IMR-90 (cell line): ENCODE data around the gene CLK3. TPM values are rescaled to one million over a fixed set of nuclear protein-coding genes. Genes with fewer than 3 reads are reported as not detected.

Experiments used
- ATAC-seq: fragments of 200-7000 bp; cut with Tn5 transposase; 2 replicates; pipeline ENCODE4 v1.9.1; 2020; ENCODE audit warnings: low read depth, mild to moderate bottlenecking, moderate library complexity
- BruUV-seq: library from RNA; stranded (reverse); fragments of 400-500 nt; replicated peaks from 2 replicates; lab custom pipeline; 2021; lab: Mats Ljungman, UMichigan
- CTCF ChIA-PET: fragments of 300-600 bp; formaldehyde crosslinking; extraction: SDS; loops from one replicate; lab custom pipeline; 2021; ENCODE audit warnings: antibody characterized with exemption; lab: Yijun Ruan, JAX
- POLR2A ChIA-PET: fragments of 300-600 bp; sonication (Branson Sonifier 250); formaldehyde crosslinking; loops from one replicate; lab custom pipeline; 2022; ENCODE audit warnings: antibody characterized with exemption; ENCODE audit not compliant: unreplicated experiment; lab: Charles Lee
- DNase-seq: peaks from one replicate; pipeline ENCODE4 v3.0.0; 2013
- H2AFZ ChIP-seq: replicated peaks from 2 replicates; pipeline ENCODE3; 2013; ENCODE audit warnings: low read length, mild to moderate bottlenecking; ENCODE audit not compliant: poor library complexity
- H2AK5ac ChIP-seq: 2 replicates; pipeline ENCODE4 v1.6.1; 2013; ENCODE audit warnings: low read depth, low read length, inconsistent platforms
- H2AK9ac ChIP-seq: replicated peaks from 2 replicates; pipeline ENCODE3; 2013; ENCODE audit warnings: mild to moderate bottlenecking, low read depth, low read length, moderate library complexity; ENCODE audit not compliant: poor library complexity
- H2BK120ac ChIP-seq: 2 replicates; pipeline ENCODE4 v1.6.1; 2013; ENCODE audit warnings: low read depth, low read length, inconsistent platforms
- H2BK15ac ChIP-seq: 3 replicates; pipeline ENCODE4 v1.6.1; 2013; ENCODE audit warnings: low read depth, low read length, inconsistent platforms
- H2BK20ac ChIP-seq: 2 replicates; pipeline ENCODE4 v1.6.1; 2013; ENCODE audit warnings: low read depth, mild to moderate bottlenecking, inconsistent platforms, low read length, moderate library complexity
- H2BK5ac ChIP-seq: 2 replicates; pipeline ENCODE4 v1.6.1; 2013; ENCODE audit warnings: mild to moderate bottlenecking, low read depth, low read length, inconsistent platforms; ENCODE audit not compliant: poor library complexity, severe bottlenecking
- H3K14ac ChIP-seq: replicated peaks from 2 replicates; pipeline ENCODE4 v1.6.1; 2013; ENCODE audit warnings: low read depth, low read length, inconsistent platforms
- H3K18ac ChIP-seq: 2 replicates; pipeline ENCODE4 v1.6.1; 2013; ENCODE audit warnings: low read depth, low read length, control low read depth
- H3K23ac ChIP-seq: 2 replicates; pipeline ENCODE4 v1.6.1; 2013; ENCODE audit warnings: low read depth, low read length, inconsistent platforms
- H3K27ac ChIP-seq: 2 replicates; pipeline ENCODE4 v1.5.1; 2013; ENCODE audit warnings: mild to moderate bottlenecking, control low read depth, low read length; ENCODE audit not compliant: insufficient read depth
- H3K27me3 ChIP-seq: 2 replicates; pipeline ENCODE4 v1.6.1; 2013; ENCODE audit warnings: low read length; ENCODE audit not compliant: control insufficient read depth, insufficient read depth
- H3K36me3 ChIP-seq: 2 replicates; pipeline ENCODE4 v1.6.1; 2013; ENCODE audit warnings: low read length, mixed read lengths; ENCODE audit not compliant: control insufficient read depth, insufficient read depth
- H3K4ac ChIP-seq: 2 replicates; pipeline ENCODE4 v1.6.1; 2013; ENCODE audit warnings: low read depth, low read length, inconsistent platforms
- H3K4me1 ChIP-seq: 2 replicates; pipeline ENCODE4 v1.6.1; 2013; ENCODE audit warnings: low read length, mixed read lengths; ENCODE audit not compliant: control insufficient read depth, insufficient read depth
- H3K4me2 ChIP-seq: 2 replicates; pipeline ENCODE4 v1.6.1; 2013; ENCODE audit warnings: low read depth, mild to moderate bottlenecking, control low read depth, low read length, moderate library complexity
- H3K4me3 ChIP-seq: 2 replicates; pipeline ENCODE4 v1.5.1; 2013; ENCODE audit warnings: low read depth, mild to moderate bottlenecking, control low read depth, low read length, moderate library complexity; ENCODE audit not compliant: insufficient read depth
- H3K56ac ChIP-seq: 2 replicates; pipeline ENCODE4 v1.6.1; 2013; ENCODE audit warnings: low read length, inconsistent platforms; ENCODE audit not compliant: insufficient read depth; ENCODE audit errors: extremely low read depth
- H3K79me1 ChIP-seq, 2 experiments: 2 replicates each; pipeline ENCODE4 v1.6.1; 2013; ENCODE audit warnings: low read length in 2 of 2, inconsistent platforms in 1 of 2, low read depth in 1 of 2
- H3K9ac ChIP-seq: 2 replicates; pipeline ENCODE4 v1.6.1; 2013; ENCODE audit warnings: low read depth, low read length, control low read depth
- H3K9me1 ChIP-seq: 2 replicates; pipeline ENCODE4 v1.6.1; 2013; ENCODE audit warnings: low read length, inconsistent platforms; ENCODE audit not compliant: insufficient read depth
- H3K9me3 ChIP-seq: 2 replicates; pipeline ENCODE4 v1.6.1; 2013; ENCODE audit warnings: low read length; ENCODE audit not compliant: control insufficient read depth, insufficient read depth
- H4K20me1 ChIP-seq: 2 replicates; pipeline ENCODE4 v1.6.1; 2013; ENCODE audit warnings: low read length, inconsistent platforms; ENCODE audit not compliant: insufficient read depth
- H4K5ac ChIP-seq: 2 replicates; pipeline ENCODE4 v1.6.1; 2013; ENCODE audit warnings: mild to moderate bottlenecking, low read depth, low read length, control low read depth
- H4K8ac ChIP-seq, 2 experiments: 2 replicates each; pipeline ENCODE4 v1.6.1; 2013; ENCODE audit warnings: low read depth in 2 of 2, low read length in 2 of 2, control low read depth in 1 of 2, inconsistent platforms in 1 of 2
- H4K91ac ChIP-seq: 2 replicates; pipeline ENCODE4 v1.6.1; 2013; ENCODE audit warnings: low read depth, low read length, inconsistent platforms; ENCODE audit not compliant: insufficient read depth
- BHLHE40 ChIP-seq: fragments of 150-350 bp; IDR thresholded peaks from 2 replicates; pipeline ENCODE4 v1.6.1; 2016; ENCODE audit warnings: mild to moderate bottlenecking, low read depth, low read length
- CEBPB ChIP-seq: IDR thresholded peaks from 2 replicates; pipeline ENCODE4 v1.6.1; 2012; ENCODE audit warnings: low read depth, low read length, improper control_type of control experiment
- CHD1 ChIP-seq: IDR thresholded peaks from 2 replicates; pipeline ENCODE4 v1.6.1; 2012; ENCODE audit warnings: low read depth, low read length, improper control_type of control experiment
- FOS ChIP-seq: fragments of 150-350 bp; IDR thresholded peaks from 2 replicates; pipeline ENCODE4 v1.6.1; 2016; ENCODE audit warnings: low read depth, low read length
- MAFK ChIP-seq: IDR thresholded peaks from 2 replicates; pipeline ENCODE4 v1.6.1; 2012; ENCODE audit warnings: low read depth, low read length, improper control_type of control experiment
- MAZ ChIP-seq: IDR thresholded peaks from 2 replicates; pipeline ENCODE4 v1.6.1; 2012; ENCODE audit warnings: low read depth, mild to moderate bottlenecking, low read length, improper control_type of control experiment, moderate library complexity, borderline replicate concordance
- MXI1 ChIP-seq: IDR thresholded peaks from 2 replicates; pipeline ENCODE4 v1.6.1; 2012; ENCODE audit warnings: low read depth, mild to moderate bottlenecking, low read length, moderate library complexity, borderline replicate concordance
- NFE2L2 ChIP-seq: fragments of 150-350 bp; IDR thresholded peaks from 2 replicates; pipeline ENCODE4 v1.6.1; 2016; ENCODE audit warnings: low read depth, mild to moderate bottlenecking, low read length
- POLR2A ChIP-seq: IDR thresholded peaks from 2 replicates; pipeline ENCODE4 v1.6.1; 2012; ENCODE audit warnings: mild to moderate bottlenecking, low read depth, low read length
- RAD21 ChIP-seq: IDR thresholded peaks from 2 replicates; pipeline ENCODE4 v1.6.1; 2012; ENCODE audit warnings: low read length, improper control_type of control experiment
- RCOR1 ChIP-seq: IDR thresholded peaks from 2 replicates; pipeline ENCODE4 v1.6.1; 2012; ENCODE audit warnings: mild to moderate bottlenecking, low read length, improper control_type of control experiment; ENCODE audit not compliant: insufficient replicate concordance
- RFX5 ChIP-seq: IDR thresholded peaks from 2 replicates; pipeline ENCODE4 v1.8.0; 2012; ENCODE audit warnings: low read depth, mild to moderate bottlenecking, low read length, moderate library complexity
- SMC3 ChIP-seq: fragments of 150-350 bp; IDR thresholded peaks from 2 replicates; pipeline ENCODE4 v1.6.1; 2016; ENCODE audit warnings: low read depth, mild to moderate bottlenecking, antibody characterized with exemption, low read length, moderate library complexity
- WGBS, 2 experiments: methylation state at CpG; one replicate each; pipeline versions ENCODE4 v1.1.5 to v1.1.7; 2013; ENCODE audit warnings: missing lambda C conversion rate in 2 of 2; ENCODE audit not compliant: insufficient read length in 1 of 2; ENCODE audit errors: extremely low coverage in 2 of 2; 5-methylcytosine and 5-hydroxymethylcytosine counted together
- dilution Hi-C: fragments of 300-500 bp; cut with HindIII; formaldehyde crosslinking; loops from one replicate; pipeline ENCODE4 v1.14.3; 2018; ENCODE audit warnings: low sequenced_read_pairs; ENCODE audit not compliant: unreplicated experiment
- in situ Hi-C: fragments of 300-500 bp; cut with MboI; formaldehyde crosslinking; loops from 3 replicates; pipeline ENCODE4 v1.14.3; 2019; ENCODE audit warnings: low sequenced_read_pairs, inconsistent platforms, mixed read lengths
- intact Hi-C: fragments of 100-400 bp; cut with micrococcal nuclease; formaldehyde crosslinking; loops from 2 replicates; pipeline ENCODE4 v1.10.0; 2022
- polyA plus RNA-seq, 3 experiments: library from polyadenylated mRNA; depleted of rRNA; stranded (reverse); fragments of >200 nt; gene quantifications; 2 replicates each; pipeline ENCODE4 v1.2.3, GENCODE V29; 2012; ENCODE audit warnings: low replicate concordance in 1 of 3
- total RNA-seq: library from RNA; depleted of rRNA; stranded (reverse); fragments of >200 nt; gene quantifications from 2 replicates; pipeline ENCODE4 v1.2.3, GENCODE V29; 2012
- TF ChIP-seq, protein P1 (sequence below): conservative IDR thresholded peaks from 2 replicates; pipeline ENCODE4 v1.5.1; 2012; ENCODE audit warnings: mild to moderate bottlenecking, low read depth, low read length, improper control_type of control experiment
- TF ChIP-seq, protein P2 (sequence below): fragments of 150-350 bp; IDR thresholded peaks from 2 replicates; pipeline ENCODE4 v1.6.1; 2017; ENCODE audit warnings: mild to moderate bottlenecking, antibody characterized with exemption, low read length, low read depth
- TF ChIP-seq, protein P3 (sequence below): fragments of 150-350 bp; IDR thresholded peaks from 2 replicates; pipeline ENCODE4 v1.6.1; 2016; ENCODE audit warnings: low read depth, mild to moderate bottlenecking, low read length, moderate library complexity, borderline replicate concordance

CLK3 gene
- total and polyA plus RNA-seq, 2 of the 4 experiments (the other 2 are of a cell fraction) = 84.7 to 117 TPM

DNA sequence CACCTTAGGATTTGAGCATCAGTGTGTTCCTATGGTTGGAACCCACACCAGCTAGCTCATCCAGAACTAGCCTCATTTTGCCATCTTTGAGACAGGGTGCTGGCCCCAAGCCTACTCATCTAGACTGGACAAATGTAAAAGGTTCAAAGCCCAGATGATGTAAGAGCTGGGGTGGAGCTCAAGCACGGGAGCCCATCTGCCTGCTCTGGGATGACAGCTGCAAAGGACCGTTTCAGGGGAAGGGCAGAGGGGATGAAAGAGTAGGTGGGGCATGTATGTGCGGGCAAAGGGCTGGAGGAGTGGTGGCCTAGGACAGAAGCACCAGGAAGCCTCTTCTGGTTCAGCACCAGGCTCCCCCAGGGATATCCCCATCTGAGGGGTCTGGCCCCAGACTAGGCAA lies 15.8 kb downstream of the CLK3 start:
- no peaks in the 10 kb centered on the region for H3K9me1 ChIP-seq
- no peaks in the 10 kb centered on the region for H3K27me3 ChIP-seq
- H3K23ac ChIP-seq = no peak overlapping the region
- H2AK9ac ChIP-seq = no peak overlapping the region
- no peak overlapping the region for H3K18ac ChIP-seq
- H3K9ac ChIP-seq = no peak overlapping the region
- no peak overlapping the region for H4K5ac ChIP-seq
- H3K36me3 ChIP-seq = peaks cover 78% of the 10 kb centered on the region
- peaks cover 47% of the 10 kb centered on the region for H4K20me1 ChIP-seq
- dilution Hi-C loops = no loop called here
- no peak overlapping the region for H4K8ac ChIP-seq
- H2AK5ac ChIP-seq = no peak overlapping the region
- H2BK20ac ChIP-seq = no peak overlapping the region
- no peak overlapping the region for H3K4ac ChIP-seq
- no peak for ATAC-seq
- no peak overlapping the region for H2AFZ ChIP-seq
- no peak overlapping the region for H2BK15ac ChIP-seq
- intact Hi-C loops = no loop called here
- in situ Hi-C loops = no loop called here
- TF ChIP-seq, protein P1, sequence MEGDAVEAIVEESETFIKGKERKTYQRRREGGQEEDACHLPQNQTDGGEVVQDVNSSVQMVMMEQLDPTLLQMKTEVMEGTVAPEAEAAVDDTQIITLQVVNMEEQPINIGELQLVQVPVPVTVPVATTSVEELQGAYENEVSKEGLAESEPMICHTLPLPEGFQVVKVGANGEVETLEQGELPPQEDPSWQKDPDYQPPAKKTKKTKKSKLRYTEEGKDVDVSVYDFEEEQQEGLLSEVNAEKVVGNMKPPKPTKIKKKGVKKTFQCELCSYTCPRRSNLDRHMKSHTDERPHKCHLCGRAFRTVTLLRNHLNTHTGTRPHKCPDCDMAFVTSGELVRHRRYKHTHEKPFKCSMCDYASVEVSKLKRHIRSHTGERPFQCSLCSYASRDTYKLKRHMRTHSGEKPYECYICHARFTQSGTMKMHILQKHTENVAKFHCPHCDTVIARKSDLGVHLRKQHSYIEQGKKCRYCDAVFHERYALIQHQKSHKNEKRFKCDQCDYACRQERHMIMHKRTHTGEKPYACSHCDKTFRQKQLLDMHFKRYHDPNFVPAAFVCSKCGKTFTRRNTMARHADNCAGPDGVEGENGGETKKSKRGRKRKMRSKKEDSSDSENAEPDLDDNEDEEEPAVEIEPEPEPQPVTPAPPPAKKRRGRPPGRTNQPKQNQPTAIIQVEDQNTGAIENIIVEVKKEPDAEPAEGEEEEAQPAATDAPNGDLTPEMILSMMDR = no peak
- TF ChIP-seq MXI1 = no peak
- no peak for TF ChIP-seq RAD21
- TF ChIP-seq SMC3 = no peak
- TF ChIP-seq CEBPB = no peak
- TF ChIP-seq CHD1 = no peak
- TF ChIP-seq RCOR1 = no peak
- TF ChIP-seq MAZ = no peak
- no peak for TF ChIP-seq BHLHE40
- TF ChIP-seq POLR2A = no peak
- TF ChIP-seq, protein P2, sequence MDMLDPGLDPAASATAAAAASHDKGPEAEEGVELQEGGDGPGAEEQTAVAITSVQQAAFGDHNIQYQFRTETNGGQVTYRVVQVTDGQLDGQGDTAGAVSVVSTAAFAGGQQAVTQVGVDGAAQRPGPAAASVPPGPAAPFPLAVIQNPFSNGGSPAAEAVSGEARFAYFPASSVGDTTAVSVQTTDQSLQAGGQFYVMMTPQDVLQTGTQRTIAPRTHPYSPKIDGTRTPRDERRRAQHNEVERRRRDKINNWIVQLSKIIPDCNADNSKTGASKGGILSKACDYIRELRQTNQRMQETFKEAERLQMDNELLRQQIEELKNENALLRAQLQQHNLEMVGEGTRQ = no peak
- TF ChIP-seq NFE2L2 = no peak
- TF ChIP-seq, protein P3, sequence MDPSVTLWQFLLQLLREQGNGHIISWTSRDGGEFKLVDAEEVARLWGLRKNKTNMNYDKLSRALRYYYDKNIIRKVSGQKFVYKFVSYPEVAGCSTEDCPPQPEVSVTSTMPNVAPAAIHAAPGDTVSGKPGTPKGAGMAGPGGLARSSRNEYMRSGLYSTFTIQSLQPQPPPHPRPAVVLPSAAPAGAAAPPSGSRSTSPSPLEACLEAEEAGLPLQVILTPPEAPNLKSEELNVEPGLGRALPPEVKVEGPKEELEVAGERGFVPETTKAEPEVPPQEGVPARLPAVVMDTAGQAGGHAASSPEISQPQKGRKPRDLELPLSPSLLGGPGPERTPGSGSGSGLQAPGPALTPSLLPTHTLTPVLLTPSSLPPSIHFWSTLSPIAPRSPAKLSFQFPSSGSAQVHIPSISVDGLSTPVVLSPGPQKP = no peak
- no peak for TF ChIP-seq RFX5
- TF ChIP-seq MAFK = no peak
- no peak for TF ChIP-seq FOS
- H3K27ac ChIP-seq = no peak overlapping the region
- DNase-seq = no peak
- WGBS, 2 experiments = 82% methylated on average over 2 of the region's 3 CpGs; no CpG with 5 or more reads in 1 of the 2 experiments
- H2BK120ac ChIP-seq = no peak overlapping the region
- ChIA-PET POLR2A (no interaction called here), CTCF (interaction anchor here (0.5 to 2.0 kb wide), 6 partner anchors 10 to 145 kb away, joined by 3 to 15 read pairs (median 4); no protein-coding TSS in a partner anchor)
- no peak overlapping the region for H3K14ac ChIP-seq
- H3K4me3 ChIP-seq = no peak overlapping the region
- H3K79me1 ChIP-seq = peaks cover 0 to 20% of the 10 kb centered on the region in 2 experiments; a peak in 3 of 4 replicates
- H4K91ac ChIP-seq = no peak overlapping the region
- H3K9me3 ChIP-seq = no peaks in the 10 kb centered on the region
- BruUV-seq = no TSS peak
- H3K4me2 ChIP-seq = no peak overlapping the region
- no peak overlapping the region for H2BK5ac ChIP-seq
- H3K56ac ChIP-seq = no peak overlapping the region
- H3K4me1 ChIP-seq = no peaks in the 10 kb centered on the region
